GM19239 (cell line): ENCODE data around the gene ITGA11.

ENCODE experiments used
- DNase-seq: peaks from one replicate; pipeline ENCODE4 v3.0.0; 2011; ENCODE audit warnings: low spot score; ENCODE audit not compliant: insufficient read length
- FAIRE-seq: peaks from 2 replicates; lab custom pipeline; 2011; peaks lifted over from hg19 to GRCh38; lab: Jason Lieb, UNC

Gene ITGA11

GRCh38 chr15:68379058-68379758 is 52.8 kb downstream of the ITGA11 start:
- FAIRE-seq (no peak), DNase-seq (no peak)

GRCh38 chr15:68378595-68378994 is 53.4 kb downstream of the ITGA11 start:
- FAIRE-seq (no peak), DNase-seq (no peak)

GRCh38 chr15:68377766-68378165 is 54.2 kb downstream of the ITGA11 start:
- no peak for FAIRE-seq
- no peak for DNase-seq

- DNase-seq (no peak), FAIRE-seq (no peak)
These were observed 55.4 kb downstream of the ITGA11 start for GRCh38 chr15:68376447-68377060.

- DNase-seq (no peak), FAIRE-seq (no peak)
These were observed 56.2 kb downstream of the ITGA11 start for GRCh38 chr15:68375716-68376220.

GRCh38 chr15:68375191-68375631 is 56.8 kb downstream of the ITGA11 start:
- FAIRE-seq (no peak), DNase-seq (no peak)

GRCh38 chr15:68374168-68374745 is 57.7 kb downstream of the ITGA11 start:
- FAIRE-seq (no peak), DNase-seq (no peak)

GRCh38 chr15:68373028-68373427 is 58.9 kb downstream of the ITGA11 start:
- DNase-seq (no peak), FAIRE-seq (no peak)

- FAIRE-seq (no peak), DNase-seq (no peak)
These were observed 59.6 kb downstream of the ITGA11 start for GRCh38 chr15:68372291-68372811.

GRCh38 chr15:68371851-68372250 is 60.1 kb downstream of the ITGA11 start:
- FAIRE-seq (no peak), DNase-seq (no peak)

GRCh38 chr15:68371160-68371559 is 60.8 kb downstream of the ITGA11 start:
- DNase-seq (no peak), FAIRE-seq (no peak)

- FAIRE-seq, result no peak
- no peak for DNase-seq
These were observed 61.2 kb downstream of the ITGA11 start for GRCh38 chr15:68370768-68371151.

- DNase-seq (no peak), FAIRE-seq (no peak)
These were observed 61.8 kb downstream of the ITGA11 start for GRCh38 chr15:68369931-68370767.

- DNase-seq (no peak), FAIRE-seq (no peak)
These were observed 63.1 kb downstream of the ITGA11 start for GRCh38 chr15:68368731-68369435.

GRCh38 chr15:68367992-68368391 is 64.0 kb downstream of the ITGA11 start:
- FAIRE-seq, result no peak
- DNase-seq, result no peak

- FAIRE-seq (no peak), DNase-seq (no peak)
These were observed 64.7 kb downstream of the ITGA11 start for GRCh38 chr15:68367226-68367625.

- DNase-seq (no peak), FAIRE-seq (no peak)
These were observed 65.6 kb downstream of the ITGA11 start for GRCh38 chr15:68366314-68366713.

- no peak for FAIRE-seq
- DNase-seq, result no peak
These were observed 66.2 kb downstream of the ITGA11 start for GRCh38 chr15:68365770-68366169.

- DNase-seq (no peak), FAIRE-seq (no peak)
These were observed 66.7 kb downstream of the ITGA11 start for GRCh38 chr15:68365140-68365745.
